SK-N-SH (cell line): ENCODE measurements around the gene ADCY5. TPM values are rescaled to one million over a fixed set of nuclear protein-coding genes. Genes with fewer than 3 reads are reported as not detected.

Source experiments
- CTCF ChIA-PET: fragments of 300-600, 350-600 bp; formaldehyde crosslinking; extraction: SDS; loops from one replicate; lab custom pipeline; 2021; lab: Yijun Ruan, JAX
- POLR2A ChIA-PET: fragments of 350-600 bp; sonication (Branson Sonifier 250); formaldehyde crosslinking; extraction: SDS; loops from one replicate; lab custom pipeline; 2020; ENCODE audit warnings: antibody characterized with exemption, inconsistent platforms; lab: Yijun Ruan, JAX
- DNase-seq: peaks from one replicate; pipeline ENCODE4 v3.0.0; 2012
- H2AFZ ChIP-seq: fragments of 200-600 bp; sonication (generic); 2 replicates; pipeline ENCODE4 v1.8.1; 2016; ENCODE audit warnings: antibody characterized with exemption, mild to moderate bottlenecking, low read depth
- H3F3A ChIP-seq: fragments of 200-600 bp; sonication (generic); replicated peaks from 2 replicates; pipeline ENCODE3; 2016; ENCODE audit warnings: antibody characterized with exemption, mild to moderate bottlenecking; ENCODE audit not compliant: insufficient read depth
- H3K27ac ChIP-seq, 2 experiments: fragments of 200-500 bp in 1 of 2; fragments of 200-600 bp in 1 of 2; sonication (Bioruptor generic) in 1 of 2; sonication (generic), shearing (Covaris generic) in 1 of 2; 2 replicates each; pipeline versions ENCODE4 v1.5.1 to v1.6.1; 2014 to 2016; ENCODE audit warnings: low read depth in 2 of 2, inconsistent platforms in 1 of 2, low read length in 1 of 2, mild to moderate bottlenecking in 1 of 2, mixed read lengths in 1 of 2
- H3K27me3 ChIP-seq: fragments of 200-600 bp; sonication (generic), shearing (Covaris generic); 2 replicates; pipeline ENCODE4 v1.6.1; 2016; ENCODE audit warnings: mixed run types; ENCODE audit not compliant: insufficient read depth
- H3K36me3 ChIP-seq, 2 experiments: fragments of 200-500 bp in 1 of 2; fragments of 200-600 bp in 1 of 2; sonication (Bioruptor generic) in 1 of 2; sonication (generic) in 1 of 2; replicated peaks in 1 of 2; 2 replicates each; pipeline versions ENCODE3 to v1.5.1; 2014 to 2016; ENCODE audit warnings: low read length in 1 of 2, mild to moderate bottlenecking in 1 of 2; ENCODE audit not compliant: insufficient read depth in 2 of 2, control insufficient read depth in 1 of 2
- H3K4me1 ChIP-seq, 2 experiments: fragments of 200-500 bp in 1 of 2; fragments of 200-600 bp in 1 of 2; sonication (Bioruptor generic) in 1 of 2; sonication (generic), shearing (Covaris generic) in 1 of 2; 2 replicates each; pipeline versions ENCODE4 v1.5.1 to v1.6.1; 2014 to 2016; ENCODE audit warnings: low read depth in 1 of 2, low read length in 1 of 2, mixed run types in 1 of 2; ENCODE audit not compliant: insufficient read depth in 2 of 2, control insufficient read depth in 1 of 2
- H3K4me2 ChIP-seq: fragments of 200-600 bp; sonication (generic), shearing (Covaris generic); 2 replicates; pipeline ENCODE4 v1.6.1; 2017; ENCODE audit warnings: mixed run types
- H3K4me3 ChIP-seq, 2 experiments: fragments of 200-500 bp in 1 of 2; fragments of 200-600 bp in 1 of 2; sonication (Bioruptor generic) in 1 of 2; sonication (generic), shearing (Covaris generic) in 1 of 2; 2 replicates each; pipeline versions ENCODE4 v1.5.1 to v1.8.1; 2014 to 2016; ENCODE audit warnings: low read depth in 2 of 2, inconsistent platforms in 1 of 2, low read length in 1 of 2, mild to moderate bottlenecking in 1 of 2, mixed read lengths in 1 of 2, moderate library complexity in 1 of 2
- H3K79me2 ChIP-seq: fragments of 200-600 bp; sonication (generic); 2 replicates; pipeline ENCODE4 v1.8.1; 2017; ENCODE audit warnings: mild to moderate bottlenecking; ENCODE audit not compliant: insufficient read depth
- H3K9ac ChIP-seq: fragments of 200-600 bp; sonication (generic); 2 replicates; pipeline ENCODE4 v1.6.1; 2017; ENCODE audit warnings: mixed run types
- H3K9me2 ChIP-seq: fragments of 200-600 bp; sonication (generic); 2 replicates; pipeline ENCODE4 v1.6.1; 2017; ENCODE audit warnings: mixed run types
- H3K9me3 ChIP-seq: fragments of 200-600 bp; sonication (generic); 2 replicates; pipeline ENCODE4 v1.6.1; 2017; ENCODE audit warnings: mixed run types, mild to moderate bottlenecking, moderate library complexity
- H4K20me1 ChIP-seq: fragments of 200-600 bp; sonication (generic); 2 replicates; pipeline ENCODE4 v1.6.1; 2017; ENCODE audit warnings: mild to moderate bottlenecking, mixed run types; ENCODE audit not compliant: insufficient read depth
- EP300 ChIP-seq, 2 experiments: IDR thresholded peaks; 2 replicates each; pipeline versions ENCODE4 v1.4.0 to v1.6.1; 2012; ENCODE audit warnings: borderline replicate concordance in 1 of 2, low read depth in 1 of 2, low read length in 1 of 2
- JUND ChIP-seq: IDR thresholded peaks from 2 replicates; pipeline ENCODE4 v1.4.0; 2012
- RAD21 ChIP-seq: IDR thresholded peaks from 2 replicates; pipeline ENCODE4 v1.6.1; 2012; ENCODE audit warnings: mild to moderate bottlenecking, low read length
- whole genome bisulfite sequencing: methylation state at CpG from one replicate; pipeline ENCODE4 v1.1.6; 2017; ENCODE audit warnings: low lambda C conversion rate; 5-methylcytosine and 5-hydroxymethylcytosine counted together
- polyA plus RNA-seq, 3 experiments: library from polyadenylated mRNA; depleted of rRNA; stranded (reverse); fragments of >200 nt; gene quantifications; 2 replicates each; pipeline ENCODE4 v1.2.3, GENCODE V29; 2012
- TF ChIP-seq, protein P1 (sequence below): IDR thresholded peaks from 2 replicates; pipeline ENCODE4 v1.4.0; 2012; ENCODE audit warnings: low read depth
- TF ChIP-seq, protein P2 (sequence below): IDR thresholded peaks from 2 replicates; pipeline ENCODE4 v1.6.1; 2012; ENCODE audit warnings: mild to moderate bottlenecking, low read depth, low read length, moderate library complexity
- TF ChIP-seq, protein P3 (sequence below): fragments of 200-600 bp; sonication (generic); IDR thresholded peaks from 2 replicates; pipeline ENCODE4 v1.6.1; 2017; ENCODE audit warnings: antibody characterized with exemption, mild to moderate bottlenecking, moderate library complexity

Gene ADCY5
- polyA plus RNA-seq, 1 of the 3 experiments (the other 2 are of a cell fraction): 0.21 TPM

DNA sequence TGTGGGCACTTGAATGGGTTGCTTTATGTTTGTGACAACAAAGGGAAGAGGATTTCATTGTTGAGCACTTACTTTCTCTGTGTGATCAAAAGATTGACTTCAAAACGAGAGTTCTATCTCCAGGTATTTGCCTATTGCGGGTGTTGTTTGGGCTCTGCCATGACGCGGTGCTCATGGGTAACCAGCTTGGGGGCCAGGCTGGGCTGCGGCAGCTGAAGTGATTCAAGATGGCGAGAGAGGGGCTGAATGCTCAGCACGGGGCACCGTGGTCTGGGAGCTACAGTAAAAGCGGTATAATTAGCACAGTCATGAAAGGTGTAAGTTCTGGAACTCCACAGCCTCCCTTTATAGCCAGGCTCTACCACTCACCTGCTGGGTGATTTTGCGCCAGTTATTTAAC, 31.0 kb upstream of the ADCY5 start:
- CTCF ChIA-PET: interaction anchor here (0.6 to 1.9 kb wide), 3 partner anchors 10 to 151 kb away, joined by 3 to 7 read pairs (median 4); no protein-coding TSS in a partner anchor
- Histone ChIP-seq H3K9me3 (no peaks in the 10 kb centered on the region), H3K4me2 (no peak overlapping the region), H3K4me3 (no peak overlapping the region), H3K27me3 (peaks cover 28% of the 10 kb centered on the region), H3K9me2 (no peaks in the 10 kb centered on the region), H3F3A (no peaks in the 10 kb centered on the region), H3K9ac (no peak overlapping the region), H3K27ac (no peak overlapping the region), H3K4me1 (no peaks in the 10 kb centered on the region), H2AFZ (no peak overlapping the region), H3K36me3 (no peaks in the 10 kb centered on the region), H4K20me1 (no peaks in the 10 kb centered on the region), H3K79me2 (no peaks in the 10 kb centered on the region)
- no peak for DNase-seq
- TF ChIP-seq, protein P1, sequence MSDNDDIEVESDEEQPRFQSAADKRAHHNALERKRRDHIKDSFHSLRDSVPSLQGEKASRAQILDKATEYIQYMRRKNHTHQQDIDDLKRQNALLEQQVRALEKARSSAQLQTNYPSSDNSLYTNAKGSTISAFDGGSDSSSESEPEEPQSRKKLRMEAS: no peak
- POLR2A ChIA-PET: no interaction called here
- 79% methylated on average over 10 of the region's 10 CpGs for WGBS

DNA sequence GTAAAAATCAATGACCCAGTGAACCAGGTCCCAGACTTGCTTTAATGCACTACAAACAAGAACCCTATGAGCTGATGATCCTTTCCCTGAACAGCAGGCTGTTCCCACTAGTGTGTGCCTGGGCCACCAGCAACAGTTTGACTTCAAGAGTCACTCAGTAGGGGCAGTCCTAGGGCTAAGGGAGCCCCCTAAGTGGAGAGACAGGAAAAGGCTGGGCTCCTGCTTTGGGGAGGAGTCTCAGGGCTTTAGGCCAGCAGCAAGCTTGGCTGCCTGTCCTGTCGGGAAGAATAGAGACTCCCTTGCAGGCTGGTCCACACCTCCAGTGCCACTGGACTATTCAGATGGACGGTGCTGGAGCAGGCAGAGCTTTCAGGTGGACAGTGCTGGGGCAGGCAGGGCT, 29.4 kb upstream of the ADCY5 start:
- H3K36me3 ChIP-seq: no peaks in the 10 kb centered on the region
- no peak overlapping the region for H3K4me3 ChIP-seq
- no peaks in the 10 kb centered on the region for H3K4me1 ChIP-seq
- H3K9ac ChIP-seq: no peak overlapping the region
- no peak for TF ChIP-seq RAD21
- no peaks in the 10 kb centered on the region for H3K9me2 ChIP-seq
- no peak overlapping the region for H3K27ac ChIP-seq
- POLR2A ChIA-PET: no interaction called here
- peaks cover 39% of the 10 kb centered on the region for H3K27me3 ChIP-seq
- H4K20me1 ChIP-seq: no peaks in the 10 kb centered on the region
- no peaks in the 10 kb centered on the region for H3K9me3 ChIP-seq
- 17% methylated on average over 1 of the region's 2 CpGs for WGBS
- no peak overlapping the region for H3K4me2 ChIP-seq
- DNase-seq: no peak
- no peaks in the 10 kb centered on the region for H3F3A ChIP-seq
- CTCF ChIA-PET: interaction anchor here (2.1 kb wide), 1 partner anchor 11 kb away, joined by 8 read pairs; no protein-coding TSS in a partner anchor
- H3K79me2 ChIP-seq: no peaks in the 10 kb centered on the region
- H2AFZ ChIP-seq: no peak overlapping the region

DNA sequence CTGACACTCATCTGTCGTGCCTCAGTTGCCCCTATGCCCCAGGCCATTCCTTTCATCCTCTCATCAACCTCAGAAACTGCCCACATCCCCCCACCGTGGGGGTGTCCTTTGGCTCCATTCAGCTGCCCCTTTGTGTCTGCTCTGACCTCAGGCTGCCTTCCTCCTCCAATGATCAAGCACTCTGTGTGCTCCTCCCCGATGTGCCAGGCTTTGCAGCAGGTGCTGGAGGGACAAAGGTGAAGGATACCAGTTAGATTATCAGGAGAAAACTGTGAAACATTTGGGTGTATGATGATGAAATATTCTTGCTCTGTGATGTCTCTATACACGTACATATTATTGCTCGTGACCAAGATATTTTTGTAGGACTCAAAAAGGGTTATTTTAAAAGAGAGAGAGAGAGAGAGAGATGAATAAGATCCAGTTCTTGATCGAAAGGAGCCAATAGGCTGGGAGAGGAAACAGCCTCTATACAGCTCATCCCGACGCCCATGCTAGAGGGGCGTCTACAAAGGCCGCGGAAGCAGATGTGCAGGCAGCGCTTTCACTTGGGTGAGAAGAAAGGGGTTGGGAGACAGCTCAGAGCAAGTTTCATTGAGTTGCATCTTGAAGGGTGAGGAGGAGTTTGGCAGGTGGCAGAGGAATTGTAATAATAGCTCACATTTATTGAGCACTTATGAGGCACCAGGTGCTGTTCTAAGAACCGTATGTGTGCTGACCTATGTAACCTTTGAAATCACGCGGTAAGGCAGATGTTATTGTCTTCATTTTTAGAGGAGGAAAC, 28.3 kb upstream of the ADCY5 start:
- Histone ChIP-seq H3F3A (no peaks in the 10 kb centered on the region), H3K27ac (no peak overlapping the region), H3K9me3 (no peaks in the 10 kb centered on the region), H4K20me1 (no peaks in the 10 kb centered on the region), H3K79me2 (no peaks in the 10 kb centered on the region), H3K36me3 (no peaks in the 10 kb centered on the region), H3K9me2 (no peaks in the 10 kb centered on the region), H3K9ac (no peak overlapping the region), H3K4me3 (no peak overlapping the region), H2AFZ (no peak overlapping the region), H3K4me1 (no peaks in the 10 kb centered on the region), H3K27me3 (peaks cover 39% of the 10 kb centered on the region), H3K4me2 (no peak overlapping the region)
- ChIA-PET CTCF (interaction anchor here (0.6 to 2.1 kb wide), 2 partner anchors 11 to 12 kb away, joined by 3 to 8 read pairs; no protein-coding TSS in a partner anchor), POLR2A (no interaction called here)
- WGBS: 65% methylated on average over 15 of the region's 15 CpGs
- DNase-seq: no peak
- TF ChIP-seq, protein P2, sequence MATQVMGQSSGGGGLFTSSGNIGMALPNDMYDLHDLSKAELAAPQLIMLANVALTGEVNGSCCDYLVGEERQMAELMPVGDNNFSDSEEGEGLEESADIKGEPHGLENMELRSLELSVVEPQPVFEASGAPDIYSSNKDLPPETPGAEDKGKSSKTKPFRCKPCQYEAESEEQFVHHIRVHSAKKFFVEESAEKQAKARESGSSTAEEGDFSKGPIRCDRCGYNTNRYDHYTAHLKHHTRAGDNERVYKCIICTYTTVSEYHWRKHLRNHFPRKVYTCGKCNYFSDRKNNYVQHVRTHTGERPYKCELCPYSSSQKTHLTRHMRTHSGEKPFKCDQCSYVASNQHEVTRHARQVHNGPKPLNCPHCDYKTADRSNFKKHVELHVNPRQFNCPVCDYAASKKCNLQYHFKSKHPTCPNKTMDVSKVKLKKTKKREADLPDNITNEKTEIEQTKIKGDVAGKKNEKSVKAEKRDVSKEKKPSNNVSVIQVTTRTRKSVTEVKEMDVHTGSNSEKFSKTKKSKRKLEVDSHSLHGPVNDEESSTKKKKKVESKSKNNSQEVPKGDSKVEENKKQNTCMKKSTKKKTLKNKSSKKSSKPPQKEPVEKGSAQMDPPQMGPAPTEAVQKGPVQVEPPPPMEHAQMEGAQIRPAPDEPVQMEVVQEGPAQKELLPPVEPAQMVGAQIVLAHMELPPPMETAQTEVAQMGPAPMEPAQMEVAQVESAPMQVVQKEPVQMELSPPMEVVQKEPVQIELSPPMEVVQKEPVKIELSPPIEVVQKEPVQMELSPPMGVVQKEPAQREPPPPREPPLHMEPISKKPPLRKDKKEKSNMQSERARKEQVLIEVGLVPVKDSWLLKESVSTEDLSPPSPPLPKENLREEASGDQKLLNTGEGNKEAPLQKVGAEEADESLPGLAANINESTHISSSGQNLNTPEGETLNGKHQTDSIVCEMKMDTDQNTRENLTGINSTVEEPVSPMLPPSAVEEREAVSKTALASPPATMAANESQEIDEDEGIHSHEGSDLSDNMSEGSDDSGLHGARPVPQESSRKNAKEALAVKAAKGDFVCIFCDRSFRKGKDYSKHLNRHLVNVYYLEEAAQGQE: no peak
- TF ChIP-seq JUND (no peak), EP300 (IDR thresholded peaks at IDR 0.05; ENCODE audit: borderline replicate concordance in 1 of 2, low read depth in 1 of 2, low read length in 1 of 2) (no peak)
- TF ChIP-seq, protein P3, sequence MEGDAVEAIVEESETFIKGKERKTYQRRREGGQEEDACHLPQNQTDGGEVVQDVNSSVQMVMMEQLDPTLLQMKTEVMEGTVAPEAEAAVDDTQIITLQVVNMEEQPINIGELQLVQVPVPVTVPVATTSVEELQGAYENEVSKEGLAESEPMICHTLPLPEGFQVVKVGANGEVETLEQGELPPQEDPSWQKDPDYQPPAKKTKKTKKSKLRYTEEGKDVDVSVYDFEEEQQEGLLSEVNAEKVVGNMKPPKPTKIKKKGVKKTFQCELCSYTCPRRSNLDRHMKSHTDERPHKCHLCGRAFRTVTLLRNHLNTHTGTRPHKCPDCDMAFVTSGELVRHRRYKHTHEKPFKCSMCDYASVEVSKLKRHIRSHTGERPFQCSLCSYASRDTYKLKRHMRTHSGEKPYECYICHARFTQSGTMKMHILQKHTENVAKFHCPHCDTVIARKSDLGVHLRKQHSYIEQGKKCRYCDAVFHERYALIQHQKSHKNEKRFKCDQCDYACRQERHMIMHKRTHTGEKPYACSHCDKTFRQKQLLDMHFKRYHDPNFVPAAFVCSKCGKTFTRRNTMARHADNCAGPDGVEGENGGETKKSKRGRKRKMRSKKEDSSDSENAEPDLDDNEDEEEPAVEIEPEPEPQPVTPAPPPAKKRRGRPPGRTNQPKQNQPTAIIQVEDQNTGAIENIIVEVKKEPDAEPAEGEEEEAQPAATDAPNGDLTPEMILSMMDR: no peak
